NCI-H2196 (cell line): Measurements from ENCODE around the gene UBE2N.
"Not testable (repeated sequence)": the region's sequence is repeated elsewhere in the genome, so short reads cannot be mapped to it uniquely, and the experiment has no call there.

Experiments
- DNase-seq: peaks from one replicate; lab custom pipeline; 2025; ENCODE audit not compliant: unreplicated experiment; lab: John Stamatoyannopoulos, UW

The UBE2N gene

GRCh38 chr12:93447555-93448290 is 6.0 kb upstream of the UBE2N start:
- no peak for DNase-seq

- DNase-seq = no peak
These were observed 1.8 kb upstream of the UBE2N start for GRCh38 chr12:93443576-93443975.

- DNase-seq = no peak
These were observed 929 bp upstream of the UBE2N start for GRCh38 chr12:93442411-93443340.

- DNase-seq = no peak
These were observed 598 bp downstream of the UBE2N start for GRCh38 chr12:93441081-93441616.

GRCh38 chr12:93440043-93440835 is 1.5 kb downstream of the UBE2N start:
- DNase-seq = no peak

GRCh38 chr12:93438266-93439050 is 3.3 kb downstream of the UBE2N start:
- no peak for DNase-seq

GRCh38 chr12:93434256-93434865 is 7.4 kb downstream of the UBE2N start:
- no peak for DNase-seq

GRCh38 chr12:93432031-93432430 is 9.7 kb downstream of the UBE2N start:
- DNase-seq = not testable (repeated sequence)

- DNase-seq = no peak
These were observed 11.5 kb downstream of the UBE2N start for GRCh38 chr12:93430280-93430679.

GRCh38 chr12:93429852-93430251 is 11.9 kb downstream of the UBE2N start:
- DNase-seq = no peak

GRCh38 chr12:93429448-93429847 is 12.3 kb downstream of the UBE2N start:
- DNase-seq = no peak

GRCh38 chr12:93427779-93428564 is 13.8 kb downstream of the UBE2N start:
- no peak for DNase-seq

- no peak for DNase-seq
These were observed 15.3 kb downstream of the UBE2N start for GRCh38 chr12:93426412-93426805.

- DNase-seq = no peak
These were observed 15.9 kb downstream of the UBE2N start for GRCh38 chr12:93425736-93426411.

GRCh38 chr12:93422050-93422449 is 19.7 kb downstream of the UBE2N start:
- no peak for DNase-seq

GRCh38 chr12:93419388-93420034 is 22.2 kb downstream of the UBE2N start:
- DNase-seq = peak; percentile 45

GRCh38 chr12:93417967-93418480 is 23.7 kb downstream of the UBE2N start:
- DNase-seq = no peak
